Bronchial epithelial cell (primary cell): ENCODE results near the gene PRDM15. TPM values are rescaled to one million over a fixed set of nuclear protein-coding genes. Genes with fewer than 3 reads are reported as not detected.

Experiments
- DNase-seq: peaks from one replicate; pipeline ENCODE4 v3.0.0-alpha.2; 2010; ENCODE audit warnings: low read depth
- FAIRE-seq: peaks from 2 replicates; lab custom pipeline; 2011; peaks lifted over from hg19 to GRCh38; lab: Jason Lieb, UNC
- H3K27me3 ChIP-seq: 2 replicates; pipeline ENCODE4 v1.5.1; 2011; ENCODE audit warnings: low read length; ENCODE audit not compliant: control insufficient read depth, insufficient read depth
- H3K36me3 ChIP-seq: 2 replicates; pipeline ENCODE4 v1.5.1; 2011; ENCODE audit warnings: low read length; ENCODE audit not compliant: control insufficient read depth, insufficient read depth
- H3K4me3 ChIP-seq: 2 replicates; pipeline ENCODE4 v1.5.1; 2011; ENCODE audit warnings: mild to moderate bottlenecking, low read depth, low read length, control low read depth
- total RNA-seq: library from RNA; depleted of rRNA; stranded (reverse); fragments of >200 nt; gene quantifications from 2 replicates; pipeline ENCODE4 v1.2.1, GENCODE V29; 2014
- TF ChIP-seq, protein P1 (sequence below): IDR thresholded peaks from 2 replicates; pipeline ENCODE4 v1.5.1; 2011; ENCODE audit warnings: mild to moderate bottlenecking, moderate library complexity, low read length, control low read depth, inconsistent platforms; ENCODE audit not compliant: insufficient read depth, severe bottlenecking

PRDM15 gene
- total RNA-seq, 1 donor from 2014 or later, result 6.1 TPM

GRCh38 chr21:41801321-41802197 is 77.6 kb downstream of the PRDM15 start:
- Histone ChIP-seq H3K4me3 (no peak overlapping the region), H3K36me3 (peaks cover 15% of the 10 kb centered on the region), H3K27me3 (no peaks in the 10 kb centered on the region)
- no peak for FAIRE-seq
- DNase-seq, result no peak
- TF ChIP-seq, protein P1, sequence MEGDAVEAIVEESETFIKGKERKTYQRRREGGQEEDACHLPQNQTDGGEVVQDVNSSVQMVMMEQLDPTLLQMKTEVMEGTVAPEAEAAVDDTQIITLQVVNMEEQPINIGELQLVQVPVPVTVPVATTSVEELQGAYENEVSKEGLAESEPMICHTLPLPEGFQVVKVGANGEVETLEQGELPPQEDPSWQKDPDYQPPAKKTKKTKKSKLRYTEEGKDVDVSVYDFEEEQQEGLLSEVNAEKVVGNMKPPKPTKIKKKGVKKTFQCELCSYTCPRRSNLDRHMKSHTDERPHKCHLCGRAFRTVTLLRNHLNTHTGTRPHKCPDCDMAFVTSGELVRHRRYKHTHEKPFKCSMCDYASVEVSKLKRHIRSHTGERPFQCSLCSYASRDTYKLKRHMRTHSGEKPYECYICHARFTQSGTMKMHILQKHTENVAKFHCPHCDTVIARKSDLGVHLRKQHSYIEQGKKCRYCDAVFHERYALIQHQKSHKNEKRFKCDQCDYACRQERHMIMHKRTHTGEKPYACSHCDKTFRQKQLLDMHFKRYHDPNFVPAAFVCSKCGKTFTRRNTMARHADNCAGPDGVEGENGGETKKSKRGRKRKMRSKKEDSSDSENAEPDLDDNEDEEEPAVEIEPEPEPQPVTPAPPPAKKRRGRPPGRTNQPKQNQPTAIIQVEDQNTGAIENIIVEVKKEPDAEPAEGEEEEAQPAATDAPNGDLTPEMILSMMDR, result no peak

DNA sequence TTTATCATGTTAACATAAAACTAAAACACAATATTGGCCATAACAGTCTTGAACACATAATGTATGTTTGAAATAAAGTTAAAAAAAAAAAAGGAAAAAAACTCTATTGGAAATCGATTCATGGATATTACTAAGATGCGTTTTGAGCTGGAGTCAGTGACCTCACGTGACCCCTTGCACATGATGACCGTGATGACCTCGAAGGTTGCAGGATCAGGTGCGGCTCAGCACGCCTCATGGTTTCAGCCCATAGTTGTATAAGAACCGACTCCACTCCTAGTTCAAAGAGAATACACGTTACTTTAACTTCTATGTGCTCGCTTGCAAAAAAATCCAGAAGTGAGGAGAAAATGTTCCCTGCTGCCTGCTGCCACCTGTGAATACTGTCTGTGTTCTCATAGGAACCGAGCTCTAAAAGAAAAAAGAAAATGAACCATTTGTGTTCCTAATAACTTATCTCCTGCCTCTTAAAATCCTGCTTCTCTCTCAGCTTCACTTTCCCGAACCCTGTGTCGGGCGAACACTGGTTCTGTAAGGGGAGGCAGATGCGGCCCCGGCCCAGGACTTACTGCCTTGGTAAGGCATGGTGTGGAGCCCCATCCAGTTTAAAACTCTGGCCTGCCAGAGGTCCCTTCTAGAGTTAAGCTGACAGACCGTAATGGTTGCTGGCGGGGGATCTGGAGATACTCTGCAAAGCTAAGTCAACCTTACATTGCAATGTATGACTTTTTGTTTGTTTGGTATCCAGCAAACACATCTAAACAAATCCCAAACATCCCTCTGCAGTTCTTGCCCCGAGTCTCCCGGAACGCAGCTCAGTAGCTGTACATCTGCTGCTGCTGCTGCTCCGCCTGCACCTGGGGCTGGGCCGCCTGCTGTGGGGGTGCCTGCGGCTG is 78.5 kb downstream of the PRDM15 start:
- no peaks in the 10 kb centered on the region for H3K27me3 ChIP-seq
- peaks cover 15% of the 10 kb centered on the region for H3K36me3 ChIP-seq
- TF ChIP-seq, protein P1, result no peak
- H3K4me3 ChIP-seq, result no peak overlapping the region
- FAIRE-seq (no peak), DNase-seq (no peak)

GRCh38 chr21:41799763-41800162 is 79.4 kb downstream of the PRDM15 start:
- Histone ChIP-seq H3K27me3 (no peaks in the 10 kb centered on the region), H3K36me3 (peaks cover 15% of the 10 kb centered on the region), H3K4me3 (no peak overlapping the region)
- DNase-seq (no peak), FAIRE-seq (no peak)
- TF ChIP-seq, protein P1, result no peak

DNA sequence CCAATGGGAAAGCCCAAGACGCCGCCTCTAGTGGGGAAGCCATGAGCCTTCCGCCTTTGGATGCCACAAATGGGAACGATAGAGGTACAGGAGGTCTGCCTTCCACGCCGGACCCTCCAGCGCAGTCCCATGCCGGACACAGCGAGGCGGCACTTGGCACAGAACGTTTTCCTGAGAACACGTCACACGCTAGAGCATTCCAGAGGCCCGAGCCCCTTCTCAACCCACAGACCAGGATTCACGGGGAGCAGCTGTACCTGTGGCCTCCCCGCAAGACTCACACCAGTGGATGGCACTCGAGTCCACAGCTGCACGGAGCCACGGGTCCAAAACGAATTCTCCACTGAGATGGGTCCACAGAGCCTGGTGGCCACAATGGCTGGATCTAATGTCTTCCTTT is 80.8 kb downstream of the PRDM15 start:
- TF ChIP-seq, protein P1, result no peak
- no peak overlapping the region for H3K4me3 ChIP-seq
- no peak for DNase-seq
- peaks cover 12% of the 10 kb centered on the region for H3K36me3 ChIP-seq
- no peaks in the 10 kb centered on the region for H3K27me3 ChIP-seq
- FAIRE-seq, result no peak

GRCh38 chr21:41796476-41797080 is 82.6 kb downstream of the PRDM15 start:
- FAIRE-seq, result no peak
- TF ChIP-seq, protein P1, result no peak
- H3K4me3 ChIP-seq, result no peak overlapping the region
- DNase-seq, result no peak
- no peaks in the 10 kb centered on the region for H3K27me3 ChIP-seq
- peaks cover 7% of the 10 kb centered on the region for H3K36me3 ChIP-seq
